ENCODE results near the gene PAX7. TPM values are rescaled to one million over a fixed set of nuclear protein-coding genes. Genes with fewer than 3 reads are reported as not detected.

The PAX7 gene
- total RNA-seq, 1 donor from 2014 or later = not detected

DNA sequence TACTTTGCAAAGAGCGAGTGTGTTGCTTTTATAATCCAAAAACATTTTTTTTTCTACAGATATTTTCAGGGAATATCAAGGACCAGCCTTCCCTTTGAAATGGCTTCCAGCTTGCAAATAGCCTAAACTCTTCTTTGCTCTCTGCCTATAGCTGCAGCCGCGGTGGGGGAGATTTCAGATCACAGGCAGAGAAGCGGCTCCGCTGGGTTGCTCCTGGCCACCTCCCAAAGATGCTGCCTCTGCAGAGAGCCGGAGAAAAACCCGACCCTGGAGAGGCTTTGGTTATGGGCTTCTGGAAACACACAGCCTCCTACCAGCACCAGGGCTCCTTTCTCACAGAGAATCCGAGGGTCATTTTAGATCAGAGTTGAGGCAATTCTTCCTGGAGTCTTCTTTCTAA lies 18.6 kb upstream of the PAX7 start:
- ATAC-seq (ENCODE audit: poor library complexity) (no peak), DNase-seq (no peak)
- intact Hi-C loops (cut with DNase I) = no loop called here

DNA sequence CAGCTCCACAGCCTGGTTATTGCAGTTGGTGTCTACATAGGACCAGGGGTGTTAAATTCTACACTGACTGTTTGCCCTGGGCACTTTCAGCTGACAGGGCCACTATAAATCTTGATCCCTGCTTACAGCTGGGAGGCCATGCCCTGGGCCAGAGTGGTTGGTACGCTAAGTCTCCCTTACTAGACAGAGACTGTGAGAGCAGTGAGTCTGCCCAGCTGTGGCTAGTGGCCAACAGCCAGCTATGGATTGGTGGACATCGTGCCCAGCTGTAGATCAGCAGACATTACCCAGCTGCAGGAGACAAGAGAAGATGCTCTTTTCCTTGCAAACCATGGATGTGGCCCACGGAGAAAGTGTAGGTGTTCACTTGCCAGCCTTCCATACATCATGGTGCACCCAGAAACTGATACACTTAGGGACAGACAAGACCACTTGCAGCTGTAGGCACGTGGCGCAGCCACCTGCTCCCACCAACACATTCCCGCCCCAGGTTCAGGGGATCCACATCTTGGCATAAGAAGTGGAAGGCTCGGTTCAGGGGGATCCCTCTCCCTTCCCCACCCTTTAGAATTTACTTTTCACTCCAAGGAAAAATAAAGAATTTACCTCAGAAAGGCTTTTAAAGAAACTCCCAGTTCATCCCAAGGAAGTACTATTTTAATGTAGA lies 16.4 kb upstream of the PAX7 start:
- no peak for ATAC-seq (ENCODE audit: poor library complexity)
- intact Hi-C loops (cut with DNase I) = no loop called here
- no peak for DNase-seq

DNA sequence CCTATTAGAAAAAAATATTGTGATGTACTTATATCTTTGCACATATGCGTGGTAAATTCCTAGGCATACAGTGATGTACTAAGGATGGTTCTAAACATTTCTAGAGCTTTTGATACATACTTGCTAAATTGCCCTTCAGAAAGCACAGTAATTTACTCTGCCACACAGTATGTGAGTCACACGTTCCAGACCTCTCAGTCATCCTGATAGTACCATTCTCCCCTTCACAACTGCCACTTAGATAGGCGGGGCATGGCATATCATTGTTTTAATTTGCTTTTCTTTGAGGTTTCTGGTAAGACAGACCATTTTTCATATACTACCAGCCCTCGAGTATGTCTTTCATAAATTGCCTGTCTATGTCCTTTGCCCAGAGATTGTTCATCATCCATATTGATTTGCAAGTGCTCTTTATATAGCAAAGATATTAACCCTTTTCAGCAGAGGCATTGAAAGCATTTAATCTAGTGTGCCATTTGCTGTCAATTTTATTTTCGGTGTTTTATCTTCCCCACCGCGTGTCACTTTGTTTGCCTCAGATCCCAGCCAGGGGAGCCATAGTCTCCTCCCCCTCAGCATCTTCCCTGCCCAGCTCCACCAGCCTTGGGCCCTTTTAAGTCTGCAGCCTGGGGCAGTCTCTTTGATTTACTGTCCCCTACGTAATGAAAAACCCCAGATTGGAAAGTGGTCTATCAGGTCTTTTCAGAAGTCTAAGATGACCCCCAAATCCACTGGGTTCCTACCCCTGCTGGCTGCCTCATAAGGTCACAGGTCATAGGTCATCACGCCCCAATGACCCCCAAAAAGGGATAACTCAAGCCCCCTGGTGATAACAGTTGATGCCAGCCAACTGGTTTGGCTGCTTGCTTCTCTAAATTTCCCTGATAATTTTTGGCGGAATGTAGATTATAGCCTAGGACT lies 11.8 kb upstream of the PAX7 start:
- ATAC-seq (ENCODE audit: poor library complexity) (no peak), DNase-seq (no peak)
- intact Hi-C loops (cut with DNase I) = no loop called here

DNA sequence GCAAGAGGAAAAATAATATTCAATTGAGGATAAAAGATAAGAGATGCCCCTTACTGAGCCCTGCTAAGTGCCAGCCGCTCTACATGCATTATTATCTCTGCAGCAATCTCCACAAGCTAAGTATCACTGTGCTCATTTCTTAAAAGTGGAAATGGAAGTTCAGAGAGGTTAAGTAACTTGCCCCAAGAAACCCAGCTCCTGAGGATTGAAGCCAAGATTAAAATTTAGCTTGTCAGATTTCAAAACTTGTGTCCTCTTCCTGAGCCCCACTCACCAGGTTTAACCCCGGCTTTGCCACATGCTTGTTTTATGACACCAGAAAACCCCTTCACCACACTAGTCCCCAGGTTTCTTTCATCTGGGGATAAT lies 11.2 kb upstream of the PAX7 start:
- no peak for ATAC-seq (ENCODE audit: poor library complexity)

DNA sequence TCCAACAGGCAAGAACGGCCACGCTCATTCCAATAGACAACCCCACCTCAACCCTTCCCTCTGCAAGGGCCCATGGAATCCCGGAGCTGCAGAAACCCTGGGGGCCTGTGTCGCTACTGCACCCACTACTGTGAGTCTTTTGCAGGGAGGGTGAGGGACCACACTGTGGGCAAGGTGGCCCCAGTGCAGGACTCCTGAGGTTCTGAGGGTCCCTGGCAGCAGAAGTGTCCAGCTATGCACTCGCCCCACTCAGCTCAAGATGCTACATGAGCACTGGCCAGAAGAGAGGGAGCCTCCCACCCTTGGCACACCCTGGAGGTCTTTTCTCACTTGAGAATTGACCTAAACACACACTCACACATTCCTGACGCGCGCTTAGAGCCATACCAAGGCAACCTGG lies 2.1 kb upstream of the PAX7 start:
- ATAC-seq (ENCODE audit: poor library complexity) = no peak

More for the DNA sequence above, 11.2 kb upstream of the PAX7 start:
- DNase-seq = no peak
- intact Hi-C loops (cut with DNase I) = no loop called here

DNA sequence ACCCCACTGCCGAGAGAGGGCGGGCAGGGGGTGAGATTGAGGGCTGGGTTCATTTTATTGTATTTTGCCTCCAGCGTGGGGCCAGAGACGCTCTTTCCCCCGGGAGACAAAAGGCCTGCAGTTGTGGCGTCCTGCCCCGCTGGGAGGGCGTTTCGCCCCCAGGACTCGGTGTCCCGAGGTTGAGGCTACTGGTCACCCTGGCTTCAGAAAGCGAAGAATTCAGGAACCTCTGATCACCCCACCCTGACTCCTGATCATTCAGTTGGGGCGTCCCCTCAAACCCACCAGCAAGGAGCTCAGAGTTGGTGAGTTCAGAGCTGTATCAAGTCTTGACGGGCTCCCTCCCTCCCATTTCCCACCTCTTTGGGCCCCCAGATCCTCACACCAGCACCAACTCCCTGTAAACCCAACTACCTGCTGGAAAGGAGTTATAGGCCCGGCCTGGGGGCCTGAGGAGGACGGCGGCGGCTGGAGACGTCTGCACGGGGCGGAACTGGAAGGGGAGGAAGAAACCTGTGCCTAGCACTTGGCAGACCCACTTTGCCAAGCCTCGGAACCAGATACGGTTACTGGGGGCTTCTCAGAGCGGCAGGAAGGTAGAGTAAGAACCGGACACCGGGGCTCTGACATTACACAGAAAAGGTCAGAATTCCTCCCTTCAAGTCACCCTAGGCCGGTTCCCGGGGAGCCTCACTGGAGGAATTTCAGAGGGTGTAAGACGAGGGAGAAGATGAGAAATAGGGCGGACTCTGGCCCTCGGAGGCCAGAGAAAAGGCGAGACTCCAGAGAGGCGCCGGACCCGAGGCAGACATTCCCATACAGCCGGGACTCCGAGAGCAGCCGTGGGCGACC lies 761 bp upstream of the PAX7 start:
- intact Hi-C loops (cut with DNase I) = no loop called here
- DNase-seq (no peak), ATAC-seq (ENCODE audit: poor library complexity) (no peak)

More for the DNA sequence above, 2.1 kb upstream of the PAX7 start:
- no peak for DNase-seq
- intact Hi-C loops (cut with DNase I) = no loop called here

DNA sequence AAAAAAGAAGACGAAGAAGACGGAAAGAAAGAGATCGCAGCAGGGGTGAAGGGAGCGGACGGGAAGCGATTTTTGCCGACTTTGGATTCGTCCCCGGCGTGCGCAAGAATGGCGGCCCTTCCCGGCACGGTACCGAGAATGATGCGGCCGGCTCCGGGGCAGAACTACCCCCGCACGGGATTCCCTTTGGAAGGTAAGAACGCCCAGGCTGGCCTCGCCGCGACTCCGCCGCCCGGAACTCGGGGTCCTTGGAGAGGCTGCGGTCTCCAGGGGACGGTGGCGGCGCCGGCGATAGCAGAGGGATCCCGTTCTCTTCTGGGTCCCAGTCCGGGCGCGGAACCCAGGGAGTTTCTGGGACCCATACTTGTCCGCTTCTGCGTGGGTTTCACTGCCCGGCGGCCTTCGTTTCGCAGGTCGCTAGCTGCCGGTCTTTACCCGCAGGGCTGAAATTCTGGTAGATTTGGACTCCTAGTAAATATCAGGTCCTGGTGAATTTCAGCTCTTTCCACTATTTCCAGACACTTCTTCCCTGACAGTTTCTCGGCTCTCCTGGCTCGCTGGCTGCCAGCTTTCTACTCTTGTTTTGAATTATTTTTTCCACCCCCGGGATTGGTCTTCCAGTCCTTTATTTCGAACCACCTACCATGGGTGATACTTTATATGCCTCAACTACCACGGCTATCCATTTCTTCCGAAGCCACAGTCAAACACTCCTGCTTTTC lies 1.0 kb downstream of the PAX7 start:
- no peak for DNase-seq
- no peak for ATAC-seq (ENCODE audit: poor library complexity)
- intact Hi-C loops (cut with DNase I) = no loop called here

DNA sequence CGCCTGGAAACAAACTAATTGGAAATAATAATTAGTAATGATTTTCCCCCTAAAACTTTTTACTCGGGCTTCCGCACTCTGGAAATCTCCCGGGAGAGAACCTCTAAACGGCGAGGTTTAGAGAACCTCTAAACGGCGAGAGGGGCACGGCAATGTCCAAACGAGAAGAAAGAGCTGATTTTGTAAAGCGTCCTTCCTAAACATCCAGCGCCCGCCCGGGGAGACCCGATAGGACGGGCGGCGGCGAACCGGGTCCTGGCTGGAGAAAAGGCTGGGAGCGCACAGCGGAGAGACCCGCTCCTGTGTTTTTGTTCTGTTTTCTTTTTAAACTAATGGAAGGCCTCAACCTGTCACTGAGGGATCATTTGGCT lies 1.6 kb downstream of the PAX7 start:
- DNase-seq (no peak), ATAC-seq (ENCODE audit: poor library complexity) (no peak)
- intact Hi-C loops (cut with DNase I) = no loop called here

DNA sequence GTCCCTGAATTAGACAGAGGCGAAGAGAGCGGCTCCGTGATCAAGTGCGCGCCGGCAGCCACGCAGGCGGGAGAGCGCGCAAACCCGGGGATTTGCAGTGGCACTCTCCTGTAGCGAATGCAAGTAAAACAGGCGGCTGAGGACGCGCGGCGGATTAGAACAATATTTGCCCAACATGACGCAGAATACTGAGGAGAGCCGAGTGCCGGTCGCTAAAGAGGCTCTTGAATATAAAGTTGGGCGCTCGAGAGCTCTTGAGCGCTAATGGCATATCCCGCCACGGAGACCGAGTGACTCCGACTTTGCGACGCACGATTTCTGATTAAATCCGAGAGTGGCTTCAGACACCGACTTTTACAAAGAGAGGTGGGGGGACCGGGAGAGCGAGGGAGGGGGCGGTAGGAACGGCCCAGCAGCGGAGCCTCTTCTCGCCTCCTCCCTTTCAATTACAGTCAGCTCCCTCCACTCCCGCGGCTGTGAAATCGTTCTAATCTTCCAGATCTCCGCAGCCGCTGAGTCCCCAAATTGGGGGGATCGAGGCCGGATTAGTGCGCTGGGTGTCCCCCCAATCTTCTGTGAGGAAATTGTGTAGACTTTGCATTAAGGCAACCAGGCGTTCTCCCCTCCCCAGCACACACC lies 2.3 kb downstream of the PAX7 start:
- intact Hi-C loops (cut with DNase I) = no loop called here
- ATAC-seq (ENCODE audit: poor library complexity) (no peak), DNase-seq (no peak)

DNA sequence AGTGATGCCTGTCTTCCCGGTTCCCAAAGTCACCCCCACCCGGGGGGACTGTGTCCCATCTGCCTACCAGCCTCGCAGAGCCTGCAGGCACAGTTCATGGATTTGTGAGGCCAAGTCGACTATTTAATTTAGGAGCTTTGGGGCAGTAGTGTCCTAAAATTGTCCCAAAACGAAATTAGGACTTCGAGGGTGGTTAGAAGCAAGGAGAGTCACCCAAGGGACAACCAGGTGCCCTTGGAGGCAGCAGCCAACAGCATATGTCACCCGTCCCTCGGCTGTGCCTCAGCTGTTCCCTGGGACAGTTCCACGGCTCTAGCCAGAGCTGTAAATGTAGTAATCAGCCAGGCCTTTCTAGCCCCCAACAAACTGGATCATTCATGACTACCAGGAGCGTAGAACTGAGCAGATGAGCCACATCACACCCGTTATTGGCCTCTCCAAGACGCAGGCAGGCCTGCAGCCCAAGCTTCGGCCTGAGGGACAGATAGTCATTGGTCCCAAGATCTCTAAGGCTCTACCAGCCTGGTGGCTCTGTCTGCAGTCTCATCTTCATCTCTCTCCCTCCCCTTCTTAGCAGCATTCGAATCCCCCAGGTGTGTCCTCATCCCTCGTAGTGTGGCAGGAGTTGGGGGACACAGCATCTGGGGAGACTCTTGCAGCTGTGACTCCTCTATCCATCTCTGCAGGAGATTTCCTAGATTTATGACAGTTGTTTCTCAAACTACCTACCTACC lies 2.9 kb downstream of the PAX7 start:
- ATAC-seq (ENCODE audit: poor library complexity) (no peak), DNase-seq (no peak)
- intact Hi-C loops (cut with DNase I) = no loop called here

DNA sequence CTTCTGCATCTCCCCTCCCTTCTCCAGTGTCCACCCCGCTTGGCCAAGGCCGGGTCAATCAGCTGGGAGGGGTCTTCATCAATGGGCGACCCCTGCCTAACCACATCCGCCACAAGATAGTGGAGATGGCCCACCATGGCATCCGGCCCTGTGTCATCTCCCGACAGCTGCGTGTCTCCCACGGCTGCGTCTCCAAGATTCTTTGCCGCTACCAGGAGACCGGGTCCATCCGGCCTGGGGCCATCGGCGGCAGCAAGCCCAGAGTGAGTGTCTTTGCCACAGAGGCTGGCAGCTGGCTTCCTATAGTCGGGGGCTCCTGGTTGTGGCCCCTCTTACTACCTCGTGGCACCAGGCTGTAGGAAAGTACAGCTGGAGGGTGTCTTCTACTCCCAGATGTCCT lies 3.6 kb downstream of the PAX7 start:
- ATAC-seq (ENCODE audit: poor library complexity) (no peak), DNase-seq (no peak)
- intact Hi-C loops (cut with DNase I) = no loop called here

DNA sequence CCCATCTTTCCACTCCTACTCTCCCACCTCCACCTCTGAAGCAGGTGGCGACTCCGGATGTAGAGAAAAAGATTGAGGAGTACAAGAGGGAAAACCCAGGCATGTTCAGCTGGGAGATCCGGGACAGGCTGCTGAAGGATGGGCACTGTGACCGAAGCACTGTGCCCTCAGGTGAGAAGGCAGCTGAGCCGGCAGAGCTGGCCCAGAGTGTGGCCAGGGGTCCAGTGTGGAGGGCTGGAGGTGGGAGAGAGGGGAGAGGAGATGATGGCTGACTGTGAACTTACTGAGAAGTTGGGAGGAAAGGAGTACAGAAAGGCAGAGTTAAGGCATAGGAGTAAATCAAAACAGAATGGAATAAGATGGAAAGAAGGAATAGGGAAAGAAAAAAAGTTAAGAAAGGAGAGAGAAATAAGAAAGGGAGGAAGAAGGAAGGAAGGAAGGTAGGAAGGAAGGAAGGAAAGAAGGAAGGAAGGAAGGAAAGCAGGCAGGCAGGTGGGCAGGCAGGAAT lies 4.5 kb downstream of the PAX7 start:
- no peak for DNase-seq
- intact Hi-C loops (cut with DNase I) = no loop called here
- ATAC-seq (ENCODE audit: poor library complexity) = no peak

DNA sequence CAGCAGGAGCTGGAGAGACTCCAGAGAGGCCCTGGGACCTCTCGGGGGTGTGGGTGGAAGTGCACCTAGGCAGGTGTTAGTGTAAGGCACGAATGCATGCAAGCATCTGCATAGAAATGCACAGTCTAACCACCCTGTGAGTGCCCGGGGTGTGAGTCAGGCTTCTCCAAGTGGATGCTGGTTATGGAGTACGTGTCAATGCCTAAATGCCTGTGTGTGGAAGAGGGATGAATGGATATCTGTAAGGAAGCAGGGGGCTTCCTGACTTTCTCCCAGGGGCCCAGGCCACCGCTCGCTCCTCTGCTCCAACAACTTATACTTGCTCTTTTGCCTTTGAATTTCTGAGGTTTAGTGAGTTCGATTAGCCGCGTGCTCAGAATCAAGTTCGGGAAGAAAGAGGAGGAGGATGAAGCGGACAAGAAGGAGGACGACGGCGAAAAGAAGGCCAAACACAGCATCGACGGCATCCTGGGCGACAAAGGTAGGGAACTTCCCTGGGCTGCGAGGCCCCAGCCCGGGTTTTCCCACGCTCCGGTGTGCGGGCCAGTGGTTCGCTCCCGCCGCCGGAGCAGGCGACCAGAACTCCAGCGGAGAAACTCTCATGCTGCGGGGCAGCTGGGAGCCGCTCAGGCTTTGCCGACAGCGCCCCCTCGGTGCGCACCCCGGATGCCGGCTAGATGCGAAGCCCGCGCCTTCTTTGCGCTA lies 5.4 kb downstream of the PAX7 start:
- no peak for ATAC-seq (ENCODE audit: poor library complexity)
- DNase-seq = no peak
- intact Hi-C loops (cut with DNase I) = no loop called here

DNA sequence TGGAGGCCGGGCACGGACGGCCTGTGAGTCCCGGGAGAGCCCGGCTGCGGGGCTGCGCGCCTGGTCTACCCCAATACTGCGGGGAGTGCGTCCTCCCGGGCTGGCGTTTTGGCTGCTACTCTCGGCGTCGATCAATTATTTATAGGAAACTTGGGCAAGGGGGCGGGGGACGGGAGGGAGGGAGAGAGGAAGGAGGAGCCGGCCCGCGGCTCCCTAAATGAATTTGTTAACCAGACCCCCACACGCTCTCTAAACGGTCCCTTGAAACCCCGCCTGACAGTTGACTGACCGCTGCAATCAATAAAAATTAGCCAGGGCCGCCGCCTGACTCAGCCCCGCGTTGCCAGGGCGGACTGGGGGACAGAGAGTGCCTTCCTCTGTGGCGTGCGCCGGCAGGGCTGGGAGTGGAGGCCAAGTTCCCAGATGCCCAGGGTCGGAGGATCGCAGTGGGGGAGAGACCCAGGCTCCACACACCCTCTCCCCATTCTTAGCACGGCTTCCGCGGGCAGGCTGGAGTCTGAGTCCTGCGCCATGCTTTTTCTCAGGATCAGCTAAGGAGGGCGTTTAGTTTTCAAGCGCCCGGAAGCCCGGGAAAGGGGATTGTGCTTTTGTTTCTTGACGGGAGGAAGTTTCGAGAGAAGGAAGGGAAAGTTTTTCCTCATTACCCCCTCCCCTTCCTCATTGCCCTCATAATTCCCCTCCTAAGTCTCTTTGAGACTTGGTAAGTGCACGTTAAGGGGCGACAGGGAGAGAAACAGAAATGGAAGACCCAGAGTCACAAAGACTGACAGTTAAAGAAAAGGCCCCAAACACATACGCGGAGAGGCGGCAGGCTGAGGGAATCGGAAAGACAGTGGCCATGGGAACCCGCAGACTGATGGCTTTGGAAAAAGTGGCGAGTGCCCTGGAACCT lies 6.2 kb downstream of the PAX7 start:
- DNase-seq (no peak), ATAC-seq (ENCODE audit: poor library complexity) (no peak)
- intact Hi-C loops (cut with DNase I) = no loop called here

DNA sequence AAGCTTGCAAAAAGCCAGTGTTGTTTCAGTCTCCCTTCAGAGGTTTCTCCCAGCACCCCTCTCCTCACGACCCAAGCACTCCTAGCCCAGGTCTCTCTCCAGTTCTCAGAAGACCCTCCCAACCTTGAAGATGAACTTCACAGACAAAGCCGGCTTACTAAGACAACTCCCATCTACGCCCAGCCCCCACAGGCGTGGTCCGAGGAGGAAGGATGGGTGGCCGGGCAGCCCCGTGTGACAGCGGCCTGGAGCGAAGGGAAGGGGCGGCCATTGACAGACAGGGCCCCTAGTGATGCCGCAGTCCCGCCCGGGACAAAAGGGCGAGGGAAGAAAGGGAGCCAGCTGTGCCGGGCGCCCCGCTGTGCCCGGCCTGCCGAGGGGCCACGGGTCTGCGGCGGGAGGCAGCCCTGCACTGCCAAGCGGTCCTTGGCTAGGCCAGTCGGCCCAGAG lies 6.9 kb downstream of the PAX7 start:
- intact Hi-C loops (cut with DNase I) = no loop called here
- ATAC-seq (ENCODE audit: poor library complexity) (no peak), DNase-seq (no peak)

Data from Right ventricle myocardium superior (tissue), 1 donor.